Stimulated activated CD8-positive, alpha-beta memory T cell treated with anti-CD3 and anti-CD28 coated beads, Interleukin-2, amount 100 ng/mL, for 1 hour (primary cell): Measurements from ENCODE around the gene DLX4.

Experiments
- DNase-seq, 2 donors: peaks; one replicate each; pipeline ENCODE4 v3.0.0-alpha.2; 2020; ENCODE audit warnings: low read depth in 2 of 2

The DLX4 gene

DNA sequence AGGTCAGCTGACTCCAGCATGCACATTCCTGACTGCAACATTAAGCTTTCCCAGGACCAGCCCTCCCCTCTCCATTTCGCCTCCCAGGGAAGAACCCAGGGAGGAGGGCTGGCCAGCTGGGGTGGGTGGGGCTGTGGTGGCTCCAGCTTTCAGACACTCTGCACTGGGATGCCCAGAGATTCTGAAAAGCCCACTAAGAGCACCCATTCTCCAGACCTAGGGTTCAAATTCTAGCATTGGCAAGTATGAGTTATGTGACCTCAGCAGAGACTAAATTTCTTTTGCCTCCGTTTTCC, 18.2 kb downstream of the DLX4 start:
- no peak for DNase-seq

DNA sequence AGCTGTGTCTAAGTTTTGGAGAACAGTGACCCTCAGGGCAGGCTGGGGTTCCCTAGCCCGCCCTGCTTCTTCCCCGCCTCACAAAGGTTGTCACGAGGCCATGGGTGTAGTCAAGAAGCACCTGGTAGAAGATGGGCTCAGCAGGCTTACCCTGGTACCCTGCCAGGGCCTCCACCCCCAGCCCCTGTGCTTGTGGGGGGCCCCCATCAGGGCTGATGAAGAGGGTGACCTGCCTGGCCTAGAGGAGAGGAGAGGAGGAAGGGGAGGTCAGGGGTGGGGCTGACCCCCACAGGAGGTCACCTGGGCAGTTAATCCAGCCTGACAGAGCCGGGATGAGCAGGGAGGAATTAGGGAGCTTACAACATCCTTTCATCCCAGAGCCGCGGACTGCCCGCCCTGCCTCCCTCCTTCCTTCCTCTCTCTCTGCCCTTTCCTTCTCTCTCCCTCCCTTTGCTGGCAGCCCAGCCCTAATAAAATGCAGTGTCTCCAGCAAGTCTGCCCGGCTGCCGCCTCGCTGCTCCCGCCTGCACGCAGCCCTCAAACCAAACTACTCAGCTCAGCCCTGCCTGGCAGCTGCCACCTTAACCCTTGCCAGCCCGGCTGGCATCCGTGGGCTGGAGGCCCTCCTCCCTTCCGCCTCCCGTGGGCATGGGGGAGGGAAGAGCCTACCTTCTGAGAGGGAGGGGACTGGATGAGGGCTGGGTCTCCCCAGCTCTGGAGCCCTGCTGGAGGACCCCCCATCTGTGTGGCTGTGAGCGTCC, 18.9 kb downstream of the DLX4 start:
- DNase-seq: no peak

GRCh38 chr17:49989518-49989880, 20.5 kb downstream of the DLX4 start:
- no peak for DNase-seq

- no peak for DNase-seq
Measured at GRCh38 chr17:49990331-49990730, 21.3 kb downstream of the DLX4 start.

DNA sequence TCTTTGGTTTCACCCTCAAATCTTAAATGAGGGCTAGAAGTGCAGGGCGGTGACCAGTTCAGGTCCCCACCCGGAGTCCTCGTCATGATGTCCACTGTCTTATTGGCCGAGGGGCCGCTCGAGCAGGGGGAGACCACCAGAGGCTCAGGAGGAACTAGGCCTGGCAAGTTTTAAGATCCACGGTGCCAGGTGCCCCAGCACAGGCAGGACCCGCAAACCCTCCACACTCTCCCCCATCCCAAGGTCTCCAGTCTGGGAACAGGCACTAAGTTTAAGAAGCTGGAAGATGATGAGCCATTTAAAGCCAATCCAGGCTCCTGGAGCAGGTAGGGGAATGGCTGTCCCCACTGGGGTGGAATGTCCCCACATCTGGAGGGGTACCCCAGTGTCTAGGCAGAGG, 21.9 kb downstream of the DLX4 start:
- no peak for DNase-seq

- DNase-seq: no peak
Measured at GRCh38 chr17:49991409-49991808, 22.4 kb downstream of the DLX4 start.

DNA sequence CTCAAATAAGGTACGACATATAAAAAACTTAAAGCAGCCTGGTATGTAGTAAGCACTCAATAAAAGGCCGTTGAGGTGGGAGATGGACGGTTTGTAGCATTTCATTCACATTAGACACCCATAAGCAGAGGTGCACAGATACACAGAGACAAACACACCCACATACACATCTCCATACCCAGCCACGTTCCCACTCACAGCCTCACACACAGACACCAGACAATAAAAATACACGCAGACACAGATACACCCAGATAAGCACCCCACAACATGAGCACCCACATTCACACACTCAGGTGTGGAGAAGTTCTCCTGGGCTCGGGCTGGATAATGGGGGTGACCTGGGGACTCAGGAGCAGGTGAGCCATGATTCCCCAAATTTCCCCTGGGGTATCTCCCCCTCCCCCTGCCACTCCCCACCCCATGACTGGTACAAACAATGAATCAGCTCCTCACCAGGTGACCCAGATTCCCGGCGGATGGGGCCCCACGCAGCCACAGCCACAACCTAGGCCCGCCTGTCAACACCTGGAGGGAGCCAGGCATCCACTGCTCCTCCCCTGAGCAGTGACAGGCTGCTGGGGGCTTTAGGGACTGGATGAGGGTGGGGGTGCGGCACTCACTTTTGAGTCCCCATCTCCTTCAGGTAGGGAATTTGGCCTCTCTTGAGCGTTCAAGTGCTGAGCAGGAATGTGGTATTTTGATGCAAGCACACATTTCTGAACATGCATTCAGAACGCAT, 23.4 kb downstream of the DLX4 start:
- no peak for DNase-seq

GRCh38 chr17:49992933-49993422, 24.0 kb downstream of the DLX4 start:
- no peak for DNase-seq

DNA sequence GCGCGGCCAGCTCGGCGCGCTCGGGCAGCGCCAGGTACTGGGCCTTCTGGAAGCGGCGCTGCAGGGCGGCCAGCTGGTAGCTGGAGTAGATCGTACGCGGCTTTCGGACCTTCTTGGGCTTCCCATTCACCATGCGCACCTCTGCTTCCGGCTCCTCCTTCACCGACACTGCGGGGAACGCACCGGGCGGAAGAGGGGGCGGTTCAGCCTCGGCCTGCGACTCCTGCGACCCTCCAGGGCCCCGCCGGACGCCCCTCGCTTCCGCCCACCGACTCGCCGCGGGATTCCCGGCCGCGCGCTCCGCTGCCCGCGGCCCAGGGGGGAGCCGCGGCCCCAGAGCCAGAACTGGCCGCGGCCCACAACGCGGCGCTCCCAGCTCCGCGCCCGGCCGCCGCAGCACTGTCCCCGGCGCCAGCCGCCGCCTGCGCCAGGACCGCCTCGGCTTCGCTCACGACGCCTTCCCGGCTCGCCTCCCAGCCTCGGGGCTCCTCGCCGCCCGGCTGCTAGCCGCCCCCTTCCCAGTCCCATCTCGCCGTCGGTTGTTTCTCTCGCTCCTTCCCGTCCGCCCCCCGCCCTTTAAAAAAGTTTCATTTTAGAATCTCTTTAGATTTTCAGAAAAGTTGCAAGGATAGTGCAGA, 24.6 kb downstream of the DLX4 start:
- no peak for DNase-seq

DNA sequence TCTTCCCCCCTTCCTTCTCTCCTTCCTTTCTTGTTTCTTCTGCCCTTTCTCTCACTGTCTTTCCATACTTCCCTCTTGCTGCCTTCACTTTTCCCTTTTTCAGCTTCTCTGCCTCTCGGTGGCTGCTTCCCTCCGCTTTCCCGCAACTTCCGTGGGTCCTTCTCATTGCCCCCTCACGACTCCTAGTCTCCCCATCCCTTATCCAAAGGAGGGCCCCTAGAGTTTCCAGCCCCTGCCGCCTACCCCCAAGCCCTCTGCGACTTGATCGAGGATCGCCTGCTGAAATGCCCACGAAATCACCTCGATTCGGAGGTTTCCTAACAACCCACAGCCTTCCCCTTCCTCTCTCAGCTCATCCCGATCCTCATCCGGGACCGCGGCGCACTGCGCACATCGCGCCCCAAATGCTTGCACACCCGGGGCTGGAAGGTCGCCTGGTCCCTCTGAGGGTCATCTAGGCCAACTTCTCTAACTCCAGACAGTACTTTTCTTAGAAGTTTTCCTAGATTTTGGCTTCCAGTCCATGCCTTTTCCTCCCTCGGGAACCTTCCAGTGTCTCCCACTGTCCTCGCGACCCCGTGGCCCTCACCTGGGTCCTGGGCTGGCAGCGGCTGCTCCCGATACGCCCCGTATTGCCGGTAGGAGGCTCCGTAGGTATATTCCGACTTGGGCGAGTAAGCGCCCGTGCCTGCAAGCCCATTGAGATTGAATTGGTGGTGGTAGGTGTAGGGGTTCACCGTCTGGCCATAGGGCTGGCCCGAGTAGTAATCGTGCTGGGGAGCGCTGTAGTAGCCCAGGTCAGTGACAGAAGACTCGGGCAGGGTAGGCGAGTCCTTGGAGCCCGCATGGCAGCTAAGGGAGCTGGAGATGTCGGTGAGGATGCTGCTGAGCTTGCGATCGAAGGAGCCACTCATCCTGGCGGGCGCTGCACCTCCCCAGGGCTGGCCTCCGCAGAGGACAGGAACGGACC, 25.4 kb downstream of the DLX4 start:
- no peak for DNase-seq

GRCh38 chr17:49995055-49995738, 26.2 kb downstream of the DLX4 start, which contains the start of gene DLX3:
Gene DLX3 (minus strand): TSS chr17:49995224. CDS start chr17:49994998, 226 bp downstream.
- DNase-seq: no peak

- no peak for DNase-seq
Measured at GRCh38 chr17:49996121-49996494, 27.1 kb downstream of the DLX4 start.

DNA sequence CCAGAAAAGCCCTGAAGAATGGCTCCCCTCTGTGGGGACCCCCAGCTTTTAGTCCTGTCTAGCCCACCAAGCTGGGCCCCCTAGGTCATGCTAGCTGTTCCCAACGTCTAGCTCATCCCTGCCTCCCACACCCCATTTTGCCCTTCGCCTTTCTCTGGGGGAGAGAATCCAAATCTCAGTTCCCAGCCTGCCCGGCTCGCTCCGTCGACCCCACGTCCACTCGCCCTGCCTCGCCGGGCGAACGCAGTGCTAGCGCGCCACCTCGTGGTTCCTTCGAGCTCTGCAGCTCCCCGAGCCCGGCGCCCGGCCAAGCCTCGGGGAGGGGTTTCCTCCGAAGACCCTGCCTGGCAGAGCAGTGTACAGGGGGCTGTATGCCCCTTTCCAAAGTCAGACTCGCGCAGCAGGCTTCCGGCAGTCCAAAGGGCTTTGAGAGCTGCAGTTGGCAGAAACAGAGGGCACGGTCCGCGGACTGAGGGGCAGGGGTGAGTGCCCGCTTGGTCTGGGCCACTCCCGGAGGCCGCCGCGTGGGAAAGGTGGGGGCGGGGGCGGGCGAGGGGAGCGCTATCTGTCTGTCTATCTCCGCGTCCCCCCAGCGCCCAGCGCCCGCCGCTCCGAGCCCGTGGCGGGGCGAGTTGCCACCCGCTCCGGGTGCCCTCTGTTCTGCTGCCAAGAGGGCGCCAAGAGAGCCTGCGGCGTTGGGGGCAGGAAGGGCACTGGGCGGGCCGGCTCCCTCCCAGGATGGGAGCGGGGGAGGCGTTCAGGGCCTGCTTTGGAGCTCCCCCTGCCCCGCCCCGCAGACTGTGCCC, 27.7 kb downstream of the DLX4 start:
- DNase-seq: peak; percentile 38 to 57

- no peak for DNase-seq
Measured at GRCh38 chr17:49997301-49997650, 28.3 kb downstream of the DLX4 start.

- DNase-seq: peak; percentile 62 to 72
Measured at GRCh38 chr17:49997773-49998703, 29.0 kb downstream of the DLX4 start.

GRCh38 chr17:49998836-49999511, 30.0 kb downstream of the DLX4 start:
- no peak for DNase-seq

- DNase-seq: no peak
Measured at GRCh38 chr17:50003911-50004310, 34.9 kb downstream of the DLX4 start.

- no peak for DNase-seq
Measured at GRCh38 chr17:50009282-50009681, 40.3 kb downstream of the DLX4 start.

DNA sequence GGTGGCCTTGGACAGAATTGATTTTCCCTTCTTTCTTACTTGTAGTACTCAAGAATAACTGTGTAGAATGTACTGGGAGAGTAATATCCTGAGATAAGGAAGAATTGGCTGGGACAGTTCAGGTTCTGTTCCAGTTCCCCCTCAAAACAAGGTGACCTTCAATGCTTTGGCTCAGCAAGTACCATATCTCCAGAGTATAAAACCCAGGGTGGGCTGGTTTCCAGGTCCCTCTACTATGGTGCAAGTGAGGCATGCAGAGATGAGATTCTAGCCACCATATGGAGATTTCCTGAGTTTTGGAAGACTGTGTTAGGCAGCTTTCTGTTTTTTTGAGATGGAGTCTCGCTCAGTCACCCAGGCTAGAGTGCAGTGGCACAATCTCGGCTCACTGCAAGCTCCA, 44.1 kb downstream of the DLX4 start:
- DNase-seq: no peak
